OCI-LY1 (cell line): Measurements from ENCODE around the gene NDFIP2.

ENCODE experiments used
- H2AFZ ChIP-seq: fragments of 200-600 bp; sonication (generic), shearing (Covaris generic); 2 replicates; pipeline ENCODE4 v1.6.0; 2014; ENCODE audit warnings: antibody characterized with exemption, mild to moderate bottlenecking, low read length
- H3F3A ChIP-seq: fragments of 200-600 bp; sonication (generic), shearing (Covaris generic); 2 replicates; pipeline ENCODE4 v1.6.0; 2014; ENCODE audit warnings: mild to moderate bottlenecking, antibody characterized with exemption, low read length, moderate library complexity; ENCODE audit not compliant: insufficient read depth
- H3K27ac ChIP-seq: fragments of 200-600 bp; sonication (generic); 2 replicates; pipeline ENCODE4 v1.5.1; 2014; ENCODE audit warnings: low read length, mixed run types, mild to moderate bottlenecking, low read depth; ENCODE audit not compliant: poor library complexity, severe bottlenecking
- H3K27me3 ChIP-seq: fragments of 200-600 bp; sonication (generic); 2 replicates; pipeline ENCODE4 v1.6.0; 2014; ENCODE audit warnings: antibody characterized with exemption, mild to moderate bottlenecking, low read length, moderate library complexity; ENCODE audit not compliant: insufficient read depth
- H3K36me3 ChIP-seq: fragments of 200-600 bp; sonication (generic); 2 replicates; pipeline ENCODE4 v1.6.1; 2014; ENCODE audit warnings: mild to moderate bottlenecking, antibody characterized with exemption, low read length, moderate library complexity, mixed read lengths; ENCODE audit not compliant: insufficient read depth
- H3K4me1 ChIP-seq: fragments of 200-600 bp; sonication (generic); 2 replicates; pipeline ENCODE4 v1.5.1; 2014; ENCODE audit warnings: mild to moderate bottlenecking, low read length, moderate library complexity; ENCODE audit not compliant: insufficient read depth, severe bottlenecking
- H3K4me2 ChIP-seq: fragments of 200-600 bp; sonication (generic), shearing (Covaris generic); 2 replicates; pipeline ENCODE4 v1.6.1; 2014; ENCODE audit warnings: low read length
- H3K4me3 ChIP-seq: fragments of 200-600 bp; sonication (generic); 2 replicates; pipeline ENCODE4 v1.5.1; 2014; ENCODE audit warnings: low read length, low read depth, mild to moderate bottlenecking, mixed read lengths; ENCODE audit not compliant: poor library complexity, severe bottlenecking
- H3K79me2 ChIP-seq: fragments of 200-600 bp; shearing (Covaris generic); 2 replicates; pipeline ENCODE4 v1.6.1; 2016; ENCODE audit warnings: mixed run types, low read length, mixed read lengths; ENCODE audit not compliant: insufficient read depth
- H3K9ac ChIP-seq: fragments of 200-600 bp; sonication (generic), shearing (Covaris generic); 2 replicates; pipeline ENCODE4 v1.6.1; 2014; ENCODE audit warnings: mild to moderate bottlenecking, low read length, mixed read lengths
- H3K9me2 ChIP-seq: fragments of 200-600 bp; sonication (generic), shearing (Covaris generic); 2 replicates; pipeline ENCODE4 v1.6.1; 2014; ENCODE audit warnings: low read depth, mild to moderate bottlenecking, low read length, mixed read lengths
- H3K9me3 ChIP-seq: fragments of 200-600 bp; shearing (Covaris generic); 2 replicates; pipeline ENCODE4 v1.6.1; 2014; ENCODE audit warnings: low read length, mixed read lengths
- H4K20me1 ChIP-seq: fragments of 200-600 bp; sonication (generic), shearing (Covaris generic); 2 replicates; pipeline ENCODE4 v1.6.0; 2016; ENCODE audit warnings: mild to moderate bottlenecking, low read length; ENCODE audit not compliant: insufficient read depth
- EZH2 ChIP-seq: fragments of 200-600 bp; sonication (generic), shearing (Covaris generic); IDR thresholded peaks from 2 replicates; pipeline ENCODE4 v1.8.0; 2017; ENCODE audit warnings: borderline replicate concordance, mixed run types, mild to moderate bottlenecking, antibody characterized with exemption, low read length, moderate library complexity, mixed read lengths
- TF ChIP-seq, protein P1 (sequence below): fragments of 200-600 bp; sonication (generic), shearing (Covaris generic); IDR thresholded peaks from 2 replicates; pipeline ENCODE4 v1.5.1; 2017; ENCODE audit warnings: mild to moderate bottlenecking, antibody characterized with exemption, low read length, moderate library complexity, mixed read lengths

NDFIP2 gene

DNA sequence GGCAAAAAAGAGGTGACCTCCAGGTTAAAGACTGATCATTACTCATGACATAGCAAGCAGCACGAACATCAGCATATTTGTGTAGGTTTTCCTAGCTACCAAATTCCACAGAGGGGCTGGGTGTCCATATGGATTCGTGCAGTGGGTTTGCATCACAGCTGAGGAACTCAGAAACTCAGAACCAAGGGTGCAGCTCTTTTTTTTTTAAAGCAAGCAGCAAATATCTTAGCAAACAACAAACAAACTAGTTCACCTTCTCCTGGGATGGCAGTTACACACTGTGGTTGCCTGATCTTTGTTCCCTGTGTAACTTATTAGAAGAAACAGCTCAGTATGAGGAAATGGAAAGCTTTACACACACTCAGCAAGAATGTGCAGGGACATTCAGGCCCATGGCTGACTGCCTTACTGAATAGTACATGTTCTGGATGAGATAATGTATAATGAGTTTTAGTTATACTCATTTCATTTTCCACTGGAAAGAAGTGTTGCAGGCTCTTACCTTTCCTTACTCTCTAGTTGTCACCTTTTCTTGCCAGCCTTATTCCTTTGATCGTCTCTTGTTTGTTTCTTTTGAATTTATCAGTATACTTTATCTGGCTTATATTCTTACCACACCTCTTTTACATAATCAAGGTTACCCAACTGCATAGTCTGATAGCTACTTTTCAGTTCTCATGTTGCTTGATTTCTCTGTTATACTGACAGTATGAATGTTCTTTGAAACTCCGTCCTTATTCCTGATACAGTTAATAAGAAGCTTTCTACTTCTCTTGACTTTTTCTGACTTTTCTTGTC, 4.3 kb downstream of the NDFIP2 start:
- Histone ChIP-seq H4K20me1 (no peaks in the 10 kb centered on the region), H3K9me3 (no peaks in the 10 kb centered on the region), H3K36me3 (0 out of 2 replicates have a peak, but pooled peaks cover 7% of the 10 kb centered on the region), H3K4me2 (no peak overlapping the region), H3K4me3 (no peak overlapping the region), H3K9ac (no peak overlapping the region), H3K27ac (no peak overlapping the region), H2AFZ (no peak overlapping the region), H3F3A (no peaks in the 10 kb centered on the region), H3K4me1 (peaks cover 25% of the 10 kb centered on the region), H3K27me3 (no peaks in the 10 kb centered on the region), H3K79me2 (peaks cover 60% of the 10 kb centered on the region), H3K9me2 (no peaks in the 10 kb centered on the region)
- TF ChIP-seq, protein P1, sequence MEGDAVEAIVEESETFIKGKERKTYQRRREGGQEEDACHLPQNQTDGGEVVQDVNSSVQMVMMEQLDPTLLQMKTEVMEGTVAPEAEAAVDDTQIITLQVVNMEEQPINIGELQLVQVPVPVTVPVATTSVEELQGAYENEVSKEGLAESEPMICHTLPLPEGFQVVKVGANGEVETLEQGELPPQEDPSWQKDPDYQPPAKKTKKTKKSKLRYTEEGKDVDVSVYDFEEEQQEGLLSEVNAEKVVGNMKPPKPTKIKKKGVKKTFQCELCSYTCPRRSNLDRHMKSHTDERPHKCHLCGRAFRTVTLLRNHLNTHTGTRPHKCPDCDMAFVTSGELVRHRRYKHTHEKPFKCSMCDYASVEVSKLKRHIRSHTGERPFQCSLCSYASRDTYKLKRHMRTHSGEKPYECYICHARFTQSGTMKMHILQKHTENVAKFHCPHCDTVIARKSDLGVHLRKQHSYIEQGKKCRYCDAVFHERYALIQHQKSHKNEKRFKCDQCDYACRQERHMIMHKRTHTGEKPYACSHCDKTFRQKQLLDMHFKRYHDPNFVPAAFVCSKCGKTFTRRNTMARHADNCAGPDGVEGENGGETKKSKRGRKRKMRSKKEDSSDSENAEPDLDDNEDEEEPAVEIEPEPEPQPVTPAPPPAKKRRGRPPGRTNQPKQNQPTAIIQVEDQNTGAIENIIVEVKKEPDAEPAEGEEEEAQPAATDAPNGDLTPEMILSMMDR, result no peak
- no peak for TF ChIP-seq EZH2

GRCh38 chr13:79486433-79487188, 5.7 kb downstream of the NDFIP2 start:
- no peaks in the 10 kb centered on the region for H3K9me2 ChIP-seq
- 0 out of 2 replicates have a peak, but pooled peaks cover 7% of the 10 kb centered on the region for H3K36me3 ChIP-seq
- no peaks in the 10 kb centered on the region for H3F3A ChIP-seq
- no peaks in the 10 kb centered on the region for H4K20me1 ChIP-seq
- no peaks in the 10 kb centered on the region for H3K9me3 ChIP-seq
- no peak for TF ChIP-seq EZH2
- TF ChIP-seq, protein P1, result no peak
- H3K4me1 ChIP-seq, result peaks cover 21% of the 10 kb centered on the region
- H3K9ac ChIP-seq, result no peak overlapping the region
- no peak overlapping the region for H2AFZ ChIP-seq
- H3K4me2 ChIP-seq, result no peak overlapping the region
- H3K27ac ChIP-seq, result no peak overlapping the region
- H3K4me3 ChIP-seq, result no peak overlapping the region
- H3K27me3 ChIP-seq, result no peaks in the 10 kb centered on the region
- H3K79me2 ChIP-seq, result peaks cover 72% of the 10 kb centered on the region

DNA sequence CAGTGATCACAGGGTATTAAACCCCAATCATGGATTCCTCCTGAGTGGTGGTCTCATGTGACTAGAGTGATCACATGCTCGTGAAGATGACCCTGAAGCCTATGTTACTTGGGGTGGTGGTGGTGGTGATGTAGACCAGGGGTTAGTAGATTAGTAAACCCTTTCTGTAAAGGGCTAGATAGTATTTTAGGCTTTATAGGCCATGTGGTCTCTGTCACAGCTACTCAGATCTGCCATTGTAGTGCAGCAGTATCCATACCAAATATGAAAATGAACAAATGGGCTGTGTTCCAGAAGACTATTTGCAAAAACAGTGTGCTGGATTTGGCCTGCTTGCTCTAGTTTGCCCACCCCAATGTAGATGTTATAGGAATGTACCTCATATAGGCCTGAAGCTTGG, 9.4 kb downstream of the NDFIP2 start:
- Histone ChIP-seq H3K4me1 (peaks cover 22% of the 10 kb centered on the region), H4K20me1 (no peaks in the 10 kb centered on the region), H3K9me2 (no peaks in the 10 kb centered on the region), H3K9me3 (no peaks in the 10 kb centered on the region), H3K27ac (no peak overlapping the region), H3K36me3 (0 out of 2 replicates have a peak, but pooled peaks cover 7% of the 10 kb centered on the region), H3K27me3 (no peaks in the 10 kb centered on the region), H2AFZ (no peak overlapping the region), H3K4me2 (no peak overlapping the region), H3K79me2 (peaks cover 93% of the 10 kb centered on the region), H3F3A (no peaks in the 10 kb centered on the region), H3K4me3 (no peak overlapping the region), H3K9ac (no peak overlapping the region)
- TF ChIP-seq, protein P1, result no peak
- TF ChIP-seq EZH2, result no peak
